Endothelial cell of hepatic sinusoid (primary cell): Measurements from ENCODE around the gene MYO7A.

Experiments used
- in situ Hi-C: cut with HindIII; loops from 2 replicates; pipeline ENCODE4 v1.10.0; 2017; ENCODE audit warnings: low sequenced_read_pairs

The MYO7A gene

GRCh38 chr11:77110836-77111235 lies 17.2 kb upstream of the MYO7A start:
- in situ Hi-C loops, result no loop called here

GRCh38 chr11:77111277-77111676 lies 16.8 kb upstream of the MYO7A start:
- in situ Hi-C loops, result no loop called here

DNA sequence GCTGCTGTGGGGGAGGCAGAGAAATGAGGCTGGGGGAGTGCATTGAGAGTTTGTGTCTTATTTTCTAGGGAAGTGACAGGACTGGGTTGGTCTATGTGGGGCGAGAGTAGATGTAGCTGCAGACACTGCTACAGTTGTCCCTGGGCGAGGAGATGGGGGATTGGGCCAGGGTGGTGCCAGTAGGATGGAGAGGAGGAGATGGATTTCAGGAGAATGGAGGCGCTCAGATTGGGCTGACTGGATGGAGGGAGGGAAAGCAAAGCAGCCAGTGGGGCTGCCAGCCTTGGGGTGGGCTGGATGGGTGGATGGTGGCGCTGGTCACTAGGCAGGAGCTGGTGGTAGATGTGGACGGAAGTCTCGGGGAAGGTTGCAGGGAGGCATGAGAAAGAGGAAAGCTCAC lies 16.1 kb upstream of the MYO7A start:
- in situ Hi-C loops, result no loop called here

DNA sequence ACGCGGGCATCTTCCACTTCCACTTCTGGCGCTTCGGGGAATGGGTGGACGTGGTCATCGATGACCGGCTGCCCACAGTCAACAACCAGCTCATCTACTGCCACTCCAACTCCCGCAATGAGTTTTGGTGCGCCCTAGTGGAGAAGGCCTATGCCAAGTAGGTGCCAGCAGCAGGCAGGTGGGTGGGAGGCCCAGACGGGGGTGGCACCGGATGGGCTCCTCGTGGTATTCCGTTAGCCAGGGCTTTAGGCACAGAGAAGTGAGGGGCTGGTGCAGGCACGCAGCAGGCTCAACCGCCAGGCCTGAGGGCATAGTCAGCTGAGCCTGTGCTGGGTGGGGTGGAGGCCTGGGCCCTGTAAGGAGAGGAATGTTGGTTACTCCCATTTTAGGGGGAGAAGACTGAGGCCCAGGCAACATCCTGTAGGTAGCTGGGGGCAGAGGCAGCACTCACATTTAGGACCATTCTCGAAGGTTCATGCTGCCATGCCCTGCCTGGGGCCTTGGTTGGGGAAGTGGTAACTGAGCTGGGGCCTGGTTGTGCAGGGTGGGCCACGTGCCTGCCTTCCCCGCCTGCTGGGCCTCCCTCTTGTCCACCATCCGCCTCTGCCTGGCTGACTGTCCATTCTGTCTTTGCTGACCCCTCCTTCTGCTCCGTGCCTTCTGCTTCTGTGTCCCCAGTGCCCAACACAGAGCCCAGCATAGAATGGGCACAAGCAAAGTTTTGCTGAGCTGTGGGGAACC lies 15.2 kb upstream of the MYO7A start:
- in situ Hi-C loops, result no loop called here

- in situ Hi-C loops, result no loop called here
Measured at GRCh38 chr11:77113382-77114088, 14.5 kb upstream of the MYO7A start.

GRCh38 chr11:77114089-77114463 lies 14.0 kb upstream of the MYO7A start:
- in situ Hi-C loops, result no loop called here

- in situ Hi-C loops, result no loop called here
Measured at GRCh38 chr11:77115181-77115611, 12.8 kb upstream of the MYO7A start.

DNA sequence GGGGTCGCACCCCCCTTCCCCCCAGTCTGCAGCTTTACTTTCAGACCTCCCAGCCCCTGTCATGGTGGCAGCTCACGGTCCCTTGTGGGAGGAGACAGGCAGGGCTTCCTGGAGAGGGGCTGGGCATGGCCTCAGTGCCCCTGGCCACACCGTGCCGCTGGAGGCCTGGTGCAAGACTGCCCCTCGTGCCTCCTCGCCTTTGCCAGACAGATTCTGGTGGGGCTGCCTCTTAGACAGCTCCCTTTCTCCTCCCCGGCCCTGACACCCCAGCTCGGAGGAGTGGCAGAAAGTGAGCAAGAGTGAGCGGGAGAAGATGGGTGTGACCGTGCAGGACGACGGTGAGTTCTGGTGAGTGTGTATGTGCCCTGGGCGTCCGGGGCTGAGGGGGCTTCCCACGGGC lies 12.1 kb upstream of the MYO7A start:
- in situ Hi-C loops, result no loop called here

- in situ Hi-C loops, result no loop called here
Measured at GRCh38 chr11:77117492-77117891, 10.6 kb upstream of the MYO7A start.

GRCh38 chr11:77118086-77118485 lies 10.0 kb upstream of the MYO7A start:
- in situ Hi-C loops, result no loop called here

- in situ Hi-C loops, result no loop called here
Measured at GRCh38 chr11:77118971-77119370, 9.1 kb upstream of the MYO7A start.

DNA sequence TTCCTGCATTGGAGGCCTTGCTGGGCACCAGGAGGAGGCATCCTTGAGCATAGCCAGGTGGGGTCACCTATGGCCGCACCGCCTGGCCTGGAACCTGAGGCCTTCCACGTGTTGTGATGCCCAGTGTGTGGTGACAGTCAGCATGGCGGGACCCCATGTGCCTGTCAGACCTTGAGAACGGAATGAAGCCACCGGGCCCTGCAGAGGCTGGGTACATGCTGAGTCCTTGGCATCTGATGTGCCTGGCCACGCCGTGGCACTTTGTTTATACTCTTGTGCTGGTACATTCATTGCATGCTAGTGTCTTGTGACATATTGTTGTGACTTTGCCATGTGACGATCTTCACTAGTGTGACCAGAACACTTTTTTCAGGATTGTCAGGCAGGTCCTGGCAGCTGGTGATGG lies 8.5 kb upstream of the MYO7A start:
- in situ Hi-C loops, result no loop called here

- in situ Hi-C loops, result no loop called here
Measured at GRCh38 chr11:77120571-77120970, 7.5 kb upstream of the MYO7A start.

- in situ Hi-C loops, result no loop called here
Measured at GRCh38 chr11:77121096-77121640, 6.9 kb upstream of the MYO7A start.

- in situ Hi-C loops, result no loop called here
Measured at GRCh38 chr11:77121876-77122575, 6.0 kb upstream of the MYO7A start.

GRCh38 chr11:77122576-77123212 lies 5.4 kb upstream of the MYO7A start:
- in situ Hi-C loops, result no loop called here

DNA sequence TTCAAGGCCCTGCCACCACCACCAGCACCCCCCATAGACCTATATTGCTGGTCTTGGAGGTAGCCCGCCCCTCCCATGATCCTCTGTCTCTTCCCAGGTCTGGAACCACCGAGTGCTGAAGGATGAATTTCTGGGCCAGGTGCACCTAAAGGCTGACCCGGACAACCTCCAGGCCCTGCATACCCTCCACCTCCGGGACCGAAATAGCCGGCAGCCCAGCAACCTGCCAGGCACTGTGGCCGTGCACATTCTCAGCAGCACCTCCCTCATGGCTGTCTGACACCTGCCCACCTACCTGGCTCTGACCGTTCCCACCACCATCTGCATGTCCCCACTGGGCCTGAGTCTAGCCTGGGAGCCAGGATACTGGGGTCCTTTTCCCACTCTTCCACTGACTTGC lies 4.5 kb upstream of the MYO7A start:
- in situ Hi-C loops, result no loop called here

DNA sequence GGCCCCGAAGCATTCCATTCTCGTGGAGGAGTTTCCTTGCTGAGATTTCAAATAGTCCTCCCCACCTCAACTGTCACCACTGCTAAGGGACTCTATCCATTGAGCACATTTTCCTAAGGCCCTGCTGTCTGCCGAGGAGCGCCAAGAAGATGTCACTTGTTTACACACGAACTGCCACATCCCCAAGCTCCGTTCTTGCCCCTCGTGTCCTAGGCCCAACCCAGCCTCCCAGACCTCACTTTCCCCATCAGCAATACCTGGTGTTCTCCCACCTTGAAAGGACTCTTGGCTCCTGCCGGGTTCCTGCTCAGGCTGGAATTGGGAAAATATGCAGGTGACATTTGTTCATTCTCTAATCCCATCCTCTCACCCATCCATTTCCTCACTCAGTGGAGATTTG lies 4.0 kb upstream of the MYO7A start:
- in situ Hi-C loops, result no loop called here

GRCh38 chr11:77124488-77124887 lies 3.6 kb upstream of the MYO7A start:
- in situ Hi-C loops, result no loop called here

GRCh38 chr11:77125191-77125590 lies 2.9 kb upstream of the MYO7A start:
- in situ Hi-C loops, result no loop called here

DNA sequence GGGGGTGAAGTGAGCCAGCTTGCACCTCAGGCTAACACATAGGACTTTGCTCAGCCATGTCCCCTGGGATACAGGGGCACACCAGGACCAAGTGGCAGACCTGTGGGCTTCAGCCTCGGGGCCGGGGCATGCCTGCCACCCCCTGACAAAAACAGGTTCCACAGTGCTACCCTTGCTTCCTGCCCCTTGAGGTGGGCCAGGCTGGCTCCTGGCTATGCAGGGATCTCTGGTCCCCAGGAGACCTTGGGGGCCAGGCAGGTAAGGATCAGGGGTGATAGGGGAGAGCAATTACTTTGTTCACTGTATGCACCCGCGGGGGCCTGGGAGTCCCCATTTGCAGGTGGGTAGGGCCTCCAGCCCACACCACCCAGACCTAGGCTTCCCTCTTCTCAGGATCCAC lies 2.4 kb upstream of the MYO7A start:
- in situ Hi-C loops, result no loop called here
